HG03139 (cell line): ENCODE data around the gene CHPF.

Source experiments
- ATAC-seq: cut with Tn5 transposase; IDR thresholded peaks from one replicate; pipeline ENCODE4 v1.9.1; 2021; ENCODE audit not compliant: unreplicated experiment

The CHPF gene

GRCh38 chr2:219567791-219568361, 24.3 kb upstream of the CHPF start:
- ATAC-seq, result no peak

- no peak for ATAC-seq
Observed at GRCh38 chr2:219567131-219567530, 23.5 kb upstream of the CHPF start.

DNA sequence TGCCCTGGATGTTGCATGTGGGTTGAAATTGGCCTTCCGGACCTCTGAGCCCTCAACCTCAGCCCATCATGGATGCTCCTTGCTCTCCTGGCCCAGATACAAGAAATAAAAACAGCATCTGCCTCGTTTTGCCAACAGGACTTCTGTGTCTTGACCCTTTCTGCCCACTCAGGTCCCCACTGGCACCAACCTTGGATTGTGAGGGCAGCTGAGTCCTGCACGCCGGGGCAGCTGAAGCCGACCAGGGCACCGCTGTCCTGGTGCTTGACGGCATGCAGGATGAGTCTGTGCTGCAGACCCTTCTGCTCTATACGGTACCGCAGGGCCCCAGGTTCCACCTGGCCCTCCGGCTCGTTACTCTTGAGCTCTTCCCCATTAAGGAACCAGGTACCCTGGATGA, 23.0 kb upstream of the CHPF start:
- ATAC-seq, result no peak

DNA sequence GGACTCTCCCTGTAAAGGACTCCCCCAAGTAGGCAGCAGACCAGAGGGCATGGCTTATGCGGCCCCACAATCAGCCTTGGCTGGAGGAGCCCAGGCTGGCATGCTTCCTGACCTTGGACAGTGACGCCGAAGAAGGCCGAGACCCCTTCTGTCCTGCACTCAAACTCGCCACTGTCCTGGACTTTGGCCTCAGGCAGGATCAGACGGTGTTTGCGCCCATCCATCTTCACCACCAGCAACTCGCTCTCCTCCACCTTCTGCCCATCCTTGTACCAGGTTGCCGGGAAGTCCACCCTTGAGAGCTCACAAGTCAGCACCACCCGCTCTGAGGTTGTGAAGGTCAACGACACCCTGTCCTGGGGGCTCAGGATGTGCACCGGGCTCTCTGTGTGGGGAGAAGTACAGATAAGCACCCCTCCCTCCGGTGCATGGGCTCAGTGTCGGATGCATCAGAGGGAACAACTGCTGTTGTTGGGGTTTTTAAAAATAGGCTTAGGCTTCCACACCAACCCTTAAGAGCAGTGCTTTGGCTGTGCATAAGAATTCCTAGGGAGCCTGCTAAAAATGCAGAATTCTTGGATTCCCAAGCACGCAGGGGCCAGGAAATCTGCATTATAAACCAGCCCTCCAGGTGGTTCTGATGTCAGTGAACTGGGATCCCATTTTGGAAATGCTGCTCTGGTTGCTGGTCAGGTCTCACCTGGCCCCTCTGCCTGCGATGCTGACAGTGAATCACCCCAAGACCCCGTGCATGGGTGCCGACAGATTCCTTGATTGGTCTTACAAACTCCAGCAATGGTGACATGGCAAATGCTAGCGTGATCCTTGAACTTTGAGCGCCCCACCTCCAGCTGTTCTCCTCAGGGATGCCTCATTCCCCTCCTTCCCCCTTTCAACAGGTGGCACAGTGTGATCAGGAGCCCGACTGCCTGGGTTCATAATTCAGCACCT, 21.8 kb upstream of the CHPF start:
- no peak for ATAC-seq

DNA sequence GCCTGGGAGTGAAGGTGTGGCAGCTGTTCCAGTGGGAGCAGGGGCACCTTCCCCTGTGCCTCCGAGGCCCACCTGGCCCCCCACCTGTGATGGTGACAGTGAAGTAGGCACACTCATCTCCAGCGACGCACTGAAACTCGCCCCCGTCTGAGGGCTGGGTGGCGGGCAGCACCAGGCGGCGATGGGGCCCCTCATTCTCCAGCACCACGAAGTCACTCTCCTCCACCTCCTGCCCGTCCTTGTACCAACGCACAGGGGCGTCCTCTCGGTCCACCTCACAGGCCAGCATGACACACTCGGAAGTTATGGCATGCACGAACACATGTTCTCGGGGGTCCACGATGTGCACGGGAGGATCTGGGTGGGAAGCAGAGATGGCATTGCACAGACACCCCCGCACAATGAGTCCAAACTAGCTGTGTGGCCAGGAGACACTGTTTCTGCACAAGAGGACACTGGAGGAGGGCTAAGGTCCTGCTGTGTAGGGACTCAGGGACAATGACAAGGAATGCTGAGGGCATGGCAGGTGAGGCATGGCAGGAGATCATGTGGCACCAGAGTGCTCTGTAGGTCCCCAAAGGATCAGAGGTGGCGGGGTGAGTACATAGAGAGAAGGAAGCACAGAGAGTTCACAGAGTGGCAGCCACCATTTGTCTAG, 19.8 kb upstream of the CHPF start:
- no peak for ATAC-seq

DNA sequence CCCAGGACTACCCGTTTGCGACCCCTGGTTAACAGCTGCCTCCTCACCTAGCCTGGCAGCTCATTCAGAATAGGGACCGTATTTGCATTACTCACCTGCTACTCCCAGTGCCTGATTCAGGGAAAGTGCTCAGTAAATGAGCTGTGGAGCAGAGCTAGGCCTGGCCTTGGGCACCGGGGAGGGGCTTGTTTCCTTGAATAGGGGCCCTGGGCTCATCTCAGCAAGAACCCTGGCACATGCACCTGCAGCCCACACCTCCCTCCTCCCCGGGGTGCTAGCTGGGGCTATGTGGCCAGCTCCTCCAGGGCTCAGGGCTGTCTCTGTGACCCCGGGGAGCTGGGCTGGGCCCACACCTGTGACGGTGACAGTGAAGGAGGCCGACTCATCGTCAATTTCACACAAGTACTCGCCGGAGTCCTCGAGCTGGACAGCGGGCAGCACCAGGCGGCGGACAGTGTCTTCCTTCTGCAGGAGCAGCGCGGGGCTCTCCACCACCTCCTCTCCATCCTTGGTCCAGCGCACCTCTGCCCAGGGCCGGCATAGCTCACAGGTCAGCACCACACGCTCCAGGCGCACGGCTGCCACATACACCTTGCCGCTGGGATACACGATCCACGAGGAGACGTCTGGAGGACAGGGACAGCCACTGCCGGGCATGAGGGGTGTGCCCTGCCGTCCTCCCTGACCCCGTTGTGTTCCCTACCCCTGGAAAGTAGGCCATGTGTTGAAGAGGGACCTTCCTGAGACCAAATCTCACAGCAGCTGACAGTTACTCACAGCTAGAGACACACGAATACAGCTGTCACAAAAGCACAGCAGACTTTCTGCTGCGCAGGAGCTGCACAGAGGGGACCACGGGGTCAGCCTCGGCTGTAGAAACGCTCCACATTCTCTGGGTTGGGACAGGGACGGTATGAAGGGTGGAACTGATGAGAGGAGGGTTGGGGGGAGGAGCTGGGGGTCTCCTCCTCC, 18.7 kb upstream of the CHPF start:
- ATAC-seq, result no peak

DNA sequence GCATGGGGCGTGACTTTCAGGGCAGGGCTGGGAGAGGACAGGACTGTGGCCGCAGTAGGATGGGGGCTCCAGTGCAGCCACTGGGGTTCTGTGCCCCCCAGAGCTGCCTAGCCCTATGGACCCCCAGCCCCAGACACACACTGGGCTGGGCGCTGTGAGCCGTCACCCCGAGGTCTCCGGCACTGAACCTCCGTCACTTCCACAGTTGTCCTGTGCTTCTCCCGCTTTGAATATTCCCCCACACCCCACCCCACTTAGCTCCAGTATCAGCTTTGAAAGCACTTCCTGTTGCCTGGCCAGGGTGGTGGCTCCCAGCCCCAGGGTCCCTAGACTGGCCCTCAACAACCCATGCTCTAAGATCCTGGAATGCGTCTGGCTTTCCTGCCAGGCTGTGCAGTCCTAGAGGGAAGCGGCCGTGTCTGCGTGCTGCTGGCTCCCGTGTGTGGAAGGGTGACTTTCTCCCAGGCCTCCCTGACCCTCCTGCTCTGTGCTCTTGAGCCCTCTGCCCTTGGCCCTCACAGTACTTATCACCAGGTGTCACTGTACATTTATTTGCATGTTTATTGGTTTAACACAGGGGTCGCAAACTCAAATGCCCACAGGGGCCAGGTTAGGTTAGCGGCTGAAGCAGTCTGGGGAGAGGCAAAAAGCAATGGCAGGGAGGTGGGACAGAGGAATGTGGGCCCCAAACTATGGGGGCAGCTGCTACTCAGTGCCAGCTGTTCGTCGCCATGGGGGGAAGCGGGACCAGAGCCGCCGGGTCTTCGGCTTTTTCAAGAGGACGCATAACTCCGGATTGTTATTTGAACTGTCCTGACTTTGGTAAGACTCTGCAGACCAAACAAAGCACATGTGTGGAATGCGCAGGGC, 17.8 kb upstream of the CHPF start:
- ATAC-seq, result no peak

DNA sequence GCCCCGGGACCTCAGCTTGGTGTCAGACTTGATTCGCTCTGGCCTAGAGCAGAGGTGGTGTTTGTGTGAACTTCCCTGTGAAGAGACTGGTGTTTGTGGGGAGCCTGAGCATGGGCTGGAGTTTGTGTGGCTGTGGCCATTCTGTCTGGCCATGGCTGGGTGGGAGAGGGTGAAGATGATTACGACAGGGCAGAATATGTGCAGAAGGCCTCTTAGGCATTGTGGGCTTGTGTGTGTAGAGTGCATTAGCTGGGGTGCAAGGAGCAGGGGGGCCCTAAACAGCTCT, 17.2 kb upstream of the CHPF start:
- no peak for ATAC-seq

GRCh38 chr2:219560037-219560892, 16.7 kb upstream of the CHPF start:
- ATAC-seq, result no peak

DNA sequence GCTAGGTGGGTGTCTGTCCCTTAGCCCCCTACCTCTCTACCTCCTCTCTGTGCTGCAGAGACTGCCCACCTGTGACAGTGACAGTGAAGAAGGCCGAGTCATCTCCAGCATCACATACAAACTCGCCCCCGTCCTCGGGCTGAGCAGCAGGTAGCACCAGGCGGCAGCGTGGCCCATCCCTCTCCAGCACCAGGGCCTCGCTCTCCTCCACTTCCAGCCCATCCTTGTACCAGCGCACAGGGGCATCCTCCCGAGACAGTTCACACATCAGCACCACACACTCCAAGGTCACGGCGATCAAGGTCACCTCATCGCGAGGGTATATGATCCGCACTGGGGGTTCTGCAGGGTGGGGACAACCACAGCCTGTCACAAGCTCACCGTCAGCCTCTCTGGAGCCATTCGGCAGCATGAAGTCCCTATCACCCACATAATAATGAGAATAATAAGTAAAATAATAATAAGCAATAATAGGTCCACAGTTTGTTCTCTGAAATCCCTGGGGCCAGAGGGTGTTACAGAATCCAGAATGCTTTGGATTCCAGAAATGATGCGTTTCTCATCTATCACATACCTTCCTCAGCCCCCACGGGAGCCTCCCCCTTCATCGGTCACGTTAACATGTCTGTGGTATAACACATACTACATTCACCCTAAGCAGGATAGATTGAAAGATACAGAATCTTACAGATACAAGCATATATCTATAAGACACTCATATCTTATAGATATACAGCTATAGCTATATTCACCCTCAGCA, 15.7 kb upstream of the CHPF start:
- ATAC-seq, result no peak

DNA sequence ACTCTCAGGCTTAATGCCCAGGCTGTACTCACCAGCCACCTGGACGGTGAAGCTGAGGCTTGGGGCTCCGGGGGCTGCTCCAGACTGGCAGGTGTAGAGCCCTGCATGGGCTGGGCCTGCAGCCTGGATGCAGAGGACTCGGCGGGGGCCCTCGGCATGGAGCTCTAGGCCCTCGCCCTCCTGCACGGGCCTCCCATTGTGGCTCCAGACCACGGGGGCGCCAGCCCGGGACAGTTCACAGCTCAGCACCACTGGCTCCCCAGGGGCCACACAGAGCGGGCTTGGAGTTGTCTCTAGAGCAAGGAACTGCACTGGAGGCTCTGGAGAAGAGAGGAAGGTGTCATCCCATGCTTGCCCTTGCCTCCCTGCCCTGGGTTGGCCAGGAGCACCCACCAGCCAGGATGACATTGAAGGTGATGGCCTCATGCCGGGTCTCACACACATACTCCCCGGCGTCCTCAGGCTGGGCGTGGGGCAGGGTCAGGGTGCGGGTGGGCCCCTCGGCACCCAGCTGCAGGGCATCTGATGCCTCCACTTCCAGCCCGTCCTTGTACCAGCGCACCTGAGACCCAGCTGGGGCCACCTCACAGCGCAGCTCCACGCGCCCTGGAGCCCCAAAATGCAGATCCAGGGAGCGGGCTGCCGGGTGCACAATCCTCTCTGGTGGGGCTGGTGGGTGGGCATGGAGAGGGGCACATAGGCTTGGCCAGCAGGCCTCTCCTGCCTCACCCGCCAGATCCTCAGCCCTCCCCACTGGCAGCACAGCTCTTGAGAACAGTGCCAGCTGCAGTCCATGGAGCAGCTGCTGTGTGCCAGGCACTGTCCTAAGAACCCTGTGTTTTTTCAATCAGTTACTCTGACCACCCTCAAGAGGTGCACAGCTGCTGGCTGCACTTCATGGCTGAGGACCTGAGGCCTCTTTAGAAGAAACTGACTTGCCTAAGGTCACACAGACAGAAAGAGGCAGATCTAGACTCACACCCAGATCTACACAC, 14.5 kb upstream of the CHPF start:
- no peak for ATAC-seq

DNA sequence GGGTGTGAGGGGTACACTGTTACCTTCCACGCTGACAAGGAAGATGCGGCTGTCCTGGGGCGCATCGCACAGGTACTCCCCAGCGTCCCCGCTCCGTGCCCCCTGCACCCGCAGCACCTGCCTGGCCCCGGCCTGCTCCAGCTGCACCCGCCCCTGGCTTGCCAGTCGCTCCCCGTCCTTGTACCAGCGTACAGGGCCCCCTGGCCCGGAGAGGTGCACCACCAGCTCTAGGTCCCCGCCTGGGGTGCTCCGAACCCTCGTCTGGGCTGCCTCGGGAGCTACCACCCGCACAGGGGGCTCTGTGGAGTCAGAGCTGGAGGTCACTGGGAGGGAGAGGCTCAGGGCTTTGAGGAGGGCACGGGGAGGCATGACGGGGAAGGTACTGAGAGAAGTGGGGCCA, 13.7 kb upstream of the CHPF start:
- no peak for ATAC-seq

DNA sequence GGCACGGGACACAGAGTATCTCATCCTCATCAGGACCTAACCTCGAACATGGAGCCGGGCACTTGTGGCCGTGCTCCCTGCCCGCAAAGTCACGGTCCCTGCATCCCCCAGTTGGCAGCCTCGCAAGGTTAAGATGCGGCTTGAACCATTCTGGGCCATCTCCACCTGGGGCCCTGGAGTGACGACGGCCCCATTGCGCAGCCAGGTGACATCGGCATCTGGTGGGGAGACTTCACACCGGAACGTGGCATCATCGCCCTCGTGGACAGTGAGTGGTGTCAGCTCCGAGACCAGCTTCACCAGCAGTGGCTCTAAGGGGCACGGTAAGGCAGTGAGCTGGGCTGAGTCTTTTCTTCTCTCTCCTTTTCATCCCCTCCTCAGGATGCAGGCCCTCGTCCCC, 12.8 kb upstream of the CHPF start:
- ATAC-seq, result no peak

GRCh38 chr2:219555956-219556355, 12.3 kb upstream of the CHPF start:
- ATAC-seq, result no peak

- no peak for ATAC-seq
Observed at GRCh38 chr2:219554350-219554749, 10.7 kb upstream of the CHPF start.

DNA sequence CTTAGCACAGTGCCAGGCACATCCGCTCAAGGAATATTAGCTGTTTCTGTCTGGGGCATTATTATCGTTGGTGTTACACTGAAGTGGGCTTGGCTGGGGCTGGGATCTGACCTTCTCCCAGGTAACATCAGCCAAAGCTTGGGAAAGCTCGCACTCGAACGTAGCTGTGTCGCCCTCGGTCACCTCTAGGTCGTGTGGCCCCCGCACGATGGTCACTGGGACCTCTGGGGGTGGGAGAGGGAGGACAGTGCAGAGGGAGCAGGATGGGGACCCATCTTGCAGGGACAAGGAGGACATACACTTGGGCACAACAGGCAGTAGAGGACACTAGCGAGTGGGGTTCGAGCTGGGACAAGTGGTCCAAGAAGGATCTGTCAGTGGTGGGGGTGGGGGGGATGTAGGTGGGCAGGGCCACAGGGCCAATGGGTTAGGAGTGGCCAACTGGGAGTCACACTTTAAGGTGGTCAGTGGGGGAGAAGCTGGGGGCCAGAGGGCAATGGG, 9.9 kb upstream of the CHPF start:
- ATAC-seq, result no peak

GRCh38 chr2:219553168-219553417, 9.5 kb upstream of the CHPF start:
- no peak for ATAC-seq
